GM20431 (cell line): ENCODE measurements around the gene ASTN2.

Source experiments
- in situ Hi-C: fragments of 300-500 bp; cut with MseI, MboI; formaldehyde crosslinking; loops from one replicate; pipeline ENCODE4 v1.15.0; 2020; ENCODE audit warnings: low sequenced_read_pairs; ENCODE audit not compliant: unreplicated experiment

The ASTN2 gene

GRCh38 chr9:117134826-117135500 is 279.9 kb downstream of the ASTN2 start:
- in situ Hi-C loops = no loop called here

- in situ Hi-C loops = no loop called here
Measured at GRCh38 chr9:117126871-117127270, 288.0 kb downstream of the ASTN2 start.

- in situ Hi-C loops = no loop called here
Measured at GRCh38 chr9:117125531-117125930, 289.3 kb downstream of the ASTN2 start.

GRCh38 chr9:117123729-117124128 is 291.1 kb downstream of the ASTN2 start:
- in situ Hi-C loops = no loop called here

- in situ Hi-C loops = no loop called here
Measured at GRCh38 chr9:117122953-117123352, 291.9 kb downstream of the ASTN2 start.

- in situ Hi-C loops = no loop called here
Measured at GRCh38 chr9:117122102-117122501, 292.8 kb downstream of the ASTN2 start.

- in situ Hi-C loops = no loop called here
Measured at GRCh38 chr9:117121316-117121715, 293.5 kb downstream of the ASTN2 start.

GRCh38 chr9:117120061-117120460 is 294.8 kb downstream of the ASTN2 start:
- in situ Hi-C loops = no loop called here

- in situ Hi-C loops = no loop called here
Measured at GRCh38 chr9:117116084-117116483, 298.8 kb downstream of the ASTN2 start.

- in situ Hi-C loops = no loop called here
Measured at GRCh38 chr9:117114768-117115167, 300.1 kb downstream of the ASTN2 start.

GRCh38 chr9:117104716-117105495 is 310.0 kb downstream of the ASTN2 start:
- in situ Hi-C loops = no loop called here

GRCh38 chr9:117104206-117104605 is 310.7 kb downstream of the ASTN2 start:
- in situ Hi-C loops = no loop called here

- in situ Hi-C loops = no loop called here
Measured at GRCh38 chr9:117103438-117104110, 311.3 kb downstream of the ASTN2 start.

- in situ Hi-C loops = no loop called here
Measured at GRCh38 chr9:117101008-117101407, 313.8 kb downstream of the ASTN2 start.

- in situ Hi-C loops = no loop called here
Measured at GRCh38 chr9:117098331-117098730, 316.5 kb downstream of the ASTN2 start.

- in situ Hi-C loops = no loop called here
Measured at GRCh38 chr9:117097761-117098160, 317.1 kb downstream of the ASTN2 start.

GRCh38 chr9:117096138-117096537 is 318.7 kb downstream of the ASTN2 start:
- in situ Hi-C loops = no loop called here

GRCh38 chr9:117095081-117095480 is 319.8 kb downstream of the ASTN2 start:
- in situ Hi-C loops = no loop called here

- in situ Hi-C loops = no loop called here
Measured at GRCh38 chr9:117093891-117094844, 320.7 kb downstream of the ASTN2 start.

- in situ Hi-C loops = no loop called here
Measured at GRCh38 chr9:117092582-117092981, 322.3 kb downstream of the ASTN2 start.
